Nephron progenitor cell (in vitro differentiated cells): ENCODE data around the gene SFXN3.

Experiments used
- DNase-seq: peaks from one replicate; pipeline ENCODE4 v3.0.0; 2021
- H3K27ac Mint-ChIP-seq: 2 replicates; pipeline ENCODE4 v1.8.0; 2021; ENCODE audit warnings: mild to moderate bottlenecking, moderate library complexity, mixed read lengths
- H3K27me3 Mint-ChIP-seq: 2 replicates; pipeline ENCODE4 v1.8.0; 2021; ENCODE audit warnings: mild to moderate bottlenecking, low read depth, mixed read lengths; ENCODE audit not compliant: poor library complexity
- H3K36me3 Mint-ChIP-seq: 2 replicates; pipeline ENCODE4 v1.8.0; 2021; ENCODE audit warnings: low read depth, mixed read lengths
- H3K4me1 Mint-ChIP-seq: 2 replicates; pipeline ENCODE4 v1.8.0; 2021; ENCODE audit warnings: mixed read lengths
- H3K4me3 Mint-ChIP-seq: 2 replicates; pipeline ENCODE4 v1.8.0; 2021; ENCODE audit warnings: mild to moderate bottlenecking, moderate library complexity, mixed read lengths
- H3K9me3 Mint-ChIP-seq: 2 replicates; pipeline ENCODE4 v1.8.0; 2021; ENCODE audit warnings: mild to moderate bottlenecking, moderate library complexity, mixed read lengths
- CTCF ChIP-seq: fragments of 200-600 bp; sonication (generic); IDR thresholded peaks from 2 replicates; pipeline ENCODE4 v1.5.0; 2021; ENCODE audit warnings: antibody characterized with exemption

The SFXN3 gene

GRCh38 chr10:101007099-101007711, 23.8 kb upstream of the SFXN3 start:
- Mint-ChIP-seq H3K9me3 (no peaks in the 10 kb centered on the region), H3K36me3 (peaks cover 21% of the 10 kb centered on the region), H3K4me1 (peaks cover 27% of the 10 kb centered on the region), H3K27me3 (no peaks in the 10 kb centered on the region), H3K4me3 (no peak overlapping the region), H3K27ac (peak overlapping the region; percentile 87)
- DNase-seq, result no peak
- no peak for TF ChIP-seq CTCF

- DNase-seq, result no peak
- Mint-ChIP-seq H3K27me3 (no peaks in the 10 kb centered on the region), H3K9me3 (no peaks in the 10 kb centered on the region), H3K4me3 (no peak overlapping the region), H3K27ac (peak overlapping the region; percentile 91), H3K4me1 (peaks cover 34% of the 10 kb centered on the region), H3K36me3 (peaks cover 16% of the 10 kb centered on the region)
- no peak for TF ChIP-seq CTCF
Measured at GRCh38 chr10:101007915-101008822, 22.9 kb upstream of the SFXN3 start.

GRCh38 chr10:101008823-101009423, 22.1 kb upstream of the SFXN3 start:
- Mint-ChIP-seq H3K4me1 (peaks cover 39% of the 10 kb centered on the region), H3K4me3 (no peak overlapping the region), H3K9me3 (no peaks in the 10 kb centered on the region), H3K27me3 (no peaks in the 10 kb centered on the region), H3K36me3 (peaks cover 10% of the 10 kb centered on the region), H3K27ac (no peak overlapping the region)
- no peak for DNase-seq
- TF ChIP-seq CTCF, result no peak

GRCh38 chr10:101010329-101010728, 20.7 kb upstream of the SFXN3 start:
- no peak for DNase-seq
- Mint-ChIP-seq H3K36me3 (peaks cover 6% of the 10 kb centered on the region), H3K27me3 (peaks cover 10% of the 10 kb centered on the region), H3K4me1 (peaks cover 51% of the 10 kb centered on the region), H3K4me3 (no peak overlapping the region), H3K27ac (no peak overlapping the region), H3K9me3 (no peaks in the 10 kb centered on the region)
- TF ChIP-seq CTCF, result no peak

GRCh38 chr10:101011517-101012423, 19.3 kb upstream of the SFXN3 start:
- Mint-ChIP-seq H3K27me3 (peaks cover 22% of the 10 kb centered on the region), H3K4me1 (peaks cover 62% of the 10 kb centered on the region), H3K27ac (no peak overlapping the region), H3K4me3 (no peak overlapping the region), H3K36me3 (no peaks in the 10 kb centered on the region), H3K9me3 (no peaks in the 10 kb centered on the region)
- DNase-seq, result no peak
- TF ChIP-seq CTCF, result peak; percentile 40
